GM10847 (cell line): ENCODE measurements around the gene LDAH.

Experiments
- POLR2A ChIP-seq: IDR thresholded peaks from 2 replicates; pipeline ENCODE4 v1.6.1; 2011; ENCODE audit not compliant: insufficient read length; ENCODE audit errors: extremely low read depth

LDAH gene

DNA sequence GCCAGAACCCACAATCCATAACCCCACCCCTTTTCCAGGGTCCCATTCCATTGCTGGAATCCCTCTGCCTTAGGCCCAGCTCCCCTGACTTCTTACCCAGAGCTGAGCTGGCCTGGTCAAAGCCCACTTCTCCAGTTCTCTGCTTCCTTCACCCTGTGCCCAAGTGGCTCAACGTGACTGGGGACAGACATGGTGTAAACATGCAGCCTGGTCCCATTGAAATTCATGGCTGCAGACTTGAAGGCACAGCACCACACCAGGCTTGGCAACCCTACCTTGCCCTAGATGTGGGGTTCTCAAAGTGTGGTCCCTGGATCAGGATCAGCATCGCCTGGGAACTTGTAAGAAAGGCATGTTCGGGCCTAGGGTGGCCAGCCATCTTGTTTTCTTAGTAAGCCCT, 175.7 kb downstream of the LDAH start:
- no peak for TF ChIP-seq POLR2A

DNA sequence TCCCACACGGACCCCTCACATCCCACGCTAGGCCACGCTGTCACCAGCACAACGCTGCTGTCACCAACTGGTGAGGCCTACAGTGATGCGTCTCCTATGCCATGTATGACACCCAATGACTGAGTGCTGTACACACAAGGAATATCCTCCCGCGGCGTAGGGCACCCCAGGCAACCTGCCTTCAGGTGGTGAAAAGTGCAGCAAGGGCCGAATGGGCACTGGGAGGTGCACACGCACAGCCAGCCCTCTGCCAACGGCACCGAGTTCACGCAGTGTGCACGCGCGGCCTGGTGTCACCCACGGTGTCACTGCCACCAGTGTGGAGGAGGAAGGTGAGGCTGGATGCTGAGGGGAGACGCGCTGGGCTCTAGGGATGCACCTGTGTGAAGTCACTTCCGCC, 176.5 kb downstream of the LDAH start:
- no peak for TF ChIP-seq POLR2A

DNA sequence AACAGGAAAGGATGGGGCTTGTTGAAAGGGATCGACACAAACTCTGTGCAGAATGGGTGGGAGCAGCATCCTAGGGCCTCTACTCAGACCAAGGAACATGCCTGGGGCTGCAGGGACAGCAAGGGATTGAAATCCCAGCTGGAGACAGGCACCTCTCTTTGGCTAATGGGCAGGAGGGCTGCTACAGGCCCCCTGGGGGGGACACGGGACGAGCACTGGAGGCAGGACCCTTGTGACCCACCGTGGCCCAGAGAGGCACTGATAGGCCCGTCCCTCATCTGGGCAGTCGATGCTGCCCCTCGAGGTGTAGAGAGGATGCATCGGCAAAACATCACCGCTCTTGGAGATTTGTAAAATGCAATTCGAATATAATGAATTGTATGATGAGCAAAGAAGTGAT, 177.1 kb downstream of the LDAH start:
- no peak for TF ChIP-seq POLR2A

DNA sequence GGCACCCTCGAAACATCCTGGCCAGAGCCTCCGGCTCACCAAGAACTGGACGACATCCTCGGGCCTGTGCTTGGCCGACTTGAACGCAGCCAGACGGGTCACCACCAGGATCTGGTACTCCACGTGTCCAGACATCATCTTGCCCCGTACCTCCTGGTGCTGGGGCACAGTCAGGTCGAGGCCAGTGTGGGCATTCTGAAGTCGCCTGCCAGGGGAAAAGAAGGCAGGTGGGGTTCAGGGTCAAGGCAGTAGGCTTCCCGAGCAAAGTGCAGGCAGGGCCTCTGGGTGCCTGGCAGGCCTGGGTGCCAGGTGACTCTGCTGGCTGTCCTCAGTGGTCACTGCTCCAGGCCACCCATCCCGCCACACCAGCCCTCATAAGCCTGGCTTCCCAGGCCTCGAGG, 177.6 kb downstream of the LDAH start:
- TF ChIP-seq POLR2A = no peak

DNA sequence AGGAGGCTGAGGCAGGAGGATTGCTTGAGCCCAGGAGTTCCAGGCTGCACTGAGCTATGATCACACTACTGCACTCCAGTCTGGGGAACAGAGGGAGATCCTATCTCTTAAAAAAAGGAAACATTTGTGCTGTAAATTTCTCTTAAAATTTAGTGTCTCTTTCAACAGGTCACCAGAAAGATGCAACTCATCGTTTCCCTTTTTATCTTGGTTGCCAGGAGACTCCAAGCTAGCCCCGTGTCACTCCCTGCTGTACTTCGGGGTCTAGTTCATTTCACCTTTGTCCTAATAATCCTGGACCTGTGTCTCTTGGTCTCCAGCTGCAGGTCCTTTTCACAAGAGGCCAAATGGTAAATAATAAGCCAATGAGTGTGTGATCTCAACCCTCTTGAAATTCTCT, 179.1 kb downstream of the LDAH start:
- TF ChIP-seq POLR2A = no peak

DNA sequence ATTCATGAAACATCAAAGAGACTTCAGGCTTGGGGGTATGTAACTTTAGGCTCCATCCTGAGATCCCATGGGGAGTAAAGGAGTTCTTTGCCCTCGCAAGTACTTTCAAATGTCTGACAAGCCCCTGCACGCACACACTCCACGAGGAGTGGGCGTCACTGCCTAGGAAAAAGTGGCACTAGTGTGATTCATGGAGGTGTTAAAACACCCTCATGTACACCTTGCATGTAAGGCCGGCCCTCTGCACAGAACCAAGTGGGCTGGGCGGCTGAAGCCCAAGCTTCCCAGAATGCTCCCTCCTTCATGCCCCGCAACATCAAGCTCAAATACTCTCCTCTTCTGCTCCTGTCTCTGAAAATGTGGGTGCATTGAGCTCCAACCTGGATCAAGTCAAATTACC, 179.8 kb downstream of the LDAH start:
- no peak for TF ChIP-seq POLR2A

DNA sequence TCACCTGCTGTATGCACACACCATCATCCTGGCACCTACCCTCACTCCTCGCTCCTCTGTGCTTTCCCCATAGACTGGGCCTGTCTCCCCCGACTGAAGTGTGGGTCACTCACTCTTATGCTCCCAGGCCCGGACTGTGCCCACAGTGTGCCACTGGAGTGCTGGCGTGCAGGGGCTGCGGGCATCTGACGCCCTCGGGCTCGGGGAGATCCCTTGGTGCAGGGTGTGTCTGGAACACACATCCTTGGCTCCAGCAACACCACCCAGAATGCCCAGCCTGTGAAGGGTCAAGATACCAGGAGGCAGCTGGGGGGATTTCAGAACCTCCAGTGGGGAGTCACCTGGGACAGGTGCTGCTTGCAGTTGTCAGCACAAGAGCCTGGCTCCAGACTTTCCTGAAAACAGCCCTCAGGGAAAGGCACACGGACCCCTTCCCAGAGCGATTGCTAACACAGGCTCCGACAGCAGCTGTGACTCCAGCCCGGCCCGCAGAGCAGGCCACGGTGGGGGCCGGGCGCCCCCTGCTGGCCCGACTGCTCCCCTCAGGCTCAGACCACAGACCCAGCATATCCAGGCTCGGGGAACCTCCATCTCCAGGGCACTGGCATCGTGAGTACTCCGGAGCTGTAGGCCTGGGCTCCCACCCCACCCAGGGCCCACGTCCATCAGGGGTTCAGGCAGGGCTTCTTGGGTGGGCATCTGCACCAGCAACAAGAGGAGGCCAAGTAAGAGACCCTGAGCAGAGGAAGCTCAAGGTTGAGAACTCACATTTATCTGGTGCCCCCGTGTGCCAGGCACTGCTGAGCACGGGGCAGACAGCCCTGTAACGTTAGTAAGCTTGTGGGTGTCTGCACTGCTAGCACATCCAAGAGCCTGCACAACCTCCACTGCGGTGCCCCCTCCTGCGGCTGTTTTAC, 180.6 kb downstream of the LDAH start:
- no peak for TF ChIP-seq POLR2A

DNA sequence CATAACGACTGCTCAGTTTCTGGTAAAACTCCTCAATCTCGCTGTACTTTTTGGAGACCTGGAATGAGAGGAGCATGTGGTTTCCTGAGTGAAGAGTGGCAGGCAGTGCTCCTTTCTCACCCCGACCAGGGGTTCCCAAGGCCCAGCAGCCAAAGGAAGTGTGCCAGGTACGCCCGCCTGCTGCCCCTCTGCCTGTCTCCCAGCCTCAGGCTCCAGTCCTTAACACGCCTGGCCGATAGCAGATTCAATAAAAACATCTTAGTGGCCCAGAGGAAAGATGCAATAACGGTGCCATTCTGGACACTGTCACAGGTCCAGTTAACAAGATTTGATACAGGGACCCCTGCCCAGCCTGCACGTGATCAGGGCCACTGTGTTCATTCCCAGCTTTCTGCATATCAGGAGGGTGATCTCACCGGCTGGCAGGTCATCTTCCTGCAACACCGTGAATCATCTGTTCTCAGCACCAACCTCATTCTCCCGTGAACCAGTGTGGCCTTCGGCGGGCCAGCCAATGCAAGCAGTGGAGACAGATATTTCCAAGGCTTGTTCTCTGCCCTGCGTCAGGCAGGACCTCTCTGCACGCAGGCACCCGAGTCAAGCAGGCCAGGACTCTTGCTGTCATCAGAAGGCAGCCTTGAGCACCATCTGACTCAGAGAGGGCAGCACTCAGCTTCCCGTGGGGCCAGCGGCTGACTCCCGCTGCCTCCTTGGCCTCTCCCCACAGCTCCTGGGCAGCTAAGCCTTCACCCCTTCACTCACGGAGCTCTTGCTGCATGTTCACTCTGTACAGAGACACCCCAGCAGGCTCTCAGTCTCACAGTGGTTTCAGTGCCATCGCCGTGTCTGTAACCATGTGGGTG, 181.5 kb downstream of the LDAH start:
- TF ChIP-seq POLR2A = no peak

DNA sequence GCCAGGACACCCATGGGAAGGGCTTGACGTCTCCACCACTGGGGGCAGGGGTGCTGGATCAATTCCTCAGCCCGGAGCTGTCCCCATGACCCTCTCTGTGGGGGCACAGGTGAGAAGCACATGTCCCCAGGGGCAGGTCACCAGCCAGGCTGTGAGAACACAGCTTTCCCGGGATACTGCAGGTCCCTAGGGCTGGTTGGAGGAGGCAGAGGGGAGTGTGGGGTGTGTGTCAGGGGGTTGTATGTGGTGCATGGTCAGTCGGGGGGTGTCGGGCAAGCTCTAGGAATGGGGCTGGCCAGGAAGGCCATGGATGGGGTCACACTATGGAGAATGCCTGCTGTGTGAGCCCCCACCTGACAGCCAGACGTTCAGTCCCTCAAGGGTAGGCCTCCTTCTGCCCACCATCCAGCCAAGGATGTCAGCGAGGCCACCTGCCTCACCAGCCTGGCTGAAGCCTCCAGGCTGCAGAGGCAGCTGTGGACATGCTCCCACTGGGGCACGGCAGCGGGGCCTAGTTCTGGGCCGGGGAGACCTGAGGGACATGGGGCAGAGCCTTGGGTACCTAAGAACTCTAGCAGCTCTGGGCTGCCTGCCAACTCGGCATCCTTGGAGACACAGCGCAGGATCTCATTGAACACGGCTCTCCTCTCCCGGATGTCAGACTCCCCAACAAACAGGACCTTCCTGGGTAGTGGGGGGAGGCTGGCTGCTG, 182.3 kb downstream of the LDAH start:
- TF ChIP-seq POLR2A = no peak

DNA sequence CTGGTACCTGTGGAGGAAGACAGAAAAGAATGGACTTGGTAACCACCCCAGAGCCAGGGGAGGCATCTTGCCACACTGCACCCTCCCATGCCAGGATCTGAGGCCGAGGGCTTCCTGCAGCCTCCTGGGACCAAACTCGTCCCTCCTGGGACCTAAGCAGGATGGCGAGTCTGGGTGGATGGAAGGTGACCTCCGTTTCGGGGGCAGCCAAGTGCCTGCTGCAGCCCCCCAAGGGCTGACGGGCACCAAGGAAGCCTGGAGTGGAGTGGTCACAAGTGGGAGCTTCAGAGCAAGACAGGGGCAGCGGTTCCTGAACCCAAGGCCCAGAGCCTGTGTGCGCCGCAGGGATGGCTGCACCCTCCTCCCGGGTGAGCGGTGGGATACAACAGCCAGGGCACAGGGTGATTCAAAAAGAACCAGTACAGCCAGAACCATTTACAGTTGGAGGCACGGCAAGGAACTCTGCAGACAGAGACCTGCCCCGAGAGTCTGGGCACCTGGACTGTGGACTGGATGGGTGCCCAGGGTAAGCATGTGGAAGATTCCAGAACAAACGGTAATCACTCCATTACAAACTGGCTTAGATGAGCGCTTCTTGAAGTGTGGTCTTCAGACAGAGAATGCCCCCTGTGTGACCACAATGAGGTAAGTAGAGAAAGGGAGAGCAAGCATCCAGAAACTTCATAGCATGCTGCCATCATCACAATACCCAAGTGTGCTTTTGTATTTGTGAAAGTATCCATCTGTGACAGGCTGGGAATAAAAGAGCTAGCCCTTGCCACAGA, 184.1 kb downstream of the LDAH start:
- TF ChIP-seq POLR2A = no peak

DNA sequence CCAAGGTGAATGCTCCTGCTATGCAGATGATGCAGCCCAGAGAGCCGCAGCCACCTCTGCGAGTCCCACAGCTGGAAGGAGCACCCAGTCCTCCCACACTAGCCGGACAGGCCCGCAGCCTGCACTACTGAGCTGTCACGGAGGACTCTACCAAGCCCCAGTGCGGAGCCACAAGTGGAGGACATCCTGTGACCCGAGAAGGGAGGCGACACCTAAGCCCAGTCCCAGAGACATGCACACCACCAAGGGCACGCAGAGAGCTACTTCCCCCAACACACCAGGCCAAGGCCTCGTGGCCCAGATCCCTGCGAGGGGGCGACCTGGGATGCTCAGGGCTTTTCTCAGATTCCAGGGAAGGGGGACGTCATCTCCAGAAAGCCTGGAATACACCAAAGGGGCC, 184.9 kb downstream of the LDAH start:
- TF ChIP-seq POLR2A = no peak

DNA sequence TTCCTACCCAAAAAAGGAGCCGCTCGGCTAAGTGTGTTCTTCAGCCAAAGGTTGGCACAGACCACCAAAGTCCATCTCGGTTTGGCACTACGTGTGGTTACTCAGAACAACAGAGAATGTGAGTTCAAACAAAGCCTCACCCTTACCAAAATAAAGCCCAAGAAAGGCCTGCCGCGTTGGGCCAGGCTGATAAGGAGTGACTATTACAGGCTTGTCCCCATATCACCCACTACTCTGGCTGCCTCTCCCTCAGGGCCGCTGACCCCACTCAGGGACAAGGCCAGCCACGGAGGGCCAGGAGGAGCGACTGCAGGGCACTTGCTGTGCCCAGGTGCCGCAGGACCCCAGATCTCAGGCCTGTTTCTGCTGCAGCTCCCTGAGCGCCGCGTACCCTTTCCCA, 185.8 kb downstream of the LDAH start:
- TF ChIP-seq POLR2A = no peak

DNA sequence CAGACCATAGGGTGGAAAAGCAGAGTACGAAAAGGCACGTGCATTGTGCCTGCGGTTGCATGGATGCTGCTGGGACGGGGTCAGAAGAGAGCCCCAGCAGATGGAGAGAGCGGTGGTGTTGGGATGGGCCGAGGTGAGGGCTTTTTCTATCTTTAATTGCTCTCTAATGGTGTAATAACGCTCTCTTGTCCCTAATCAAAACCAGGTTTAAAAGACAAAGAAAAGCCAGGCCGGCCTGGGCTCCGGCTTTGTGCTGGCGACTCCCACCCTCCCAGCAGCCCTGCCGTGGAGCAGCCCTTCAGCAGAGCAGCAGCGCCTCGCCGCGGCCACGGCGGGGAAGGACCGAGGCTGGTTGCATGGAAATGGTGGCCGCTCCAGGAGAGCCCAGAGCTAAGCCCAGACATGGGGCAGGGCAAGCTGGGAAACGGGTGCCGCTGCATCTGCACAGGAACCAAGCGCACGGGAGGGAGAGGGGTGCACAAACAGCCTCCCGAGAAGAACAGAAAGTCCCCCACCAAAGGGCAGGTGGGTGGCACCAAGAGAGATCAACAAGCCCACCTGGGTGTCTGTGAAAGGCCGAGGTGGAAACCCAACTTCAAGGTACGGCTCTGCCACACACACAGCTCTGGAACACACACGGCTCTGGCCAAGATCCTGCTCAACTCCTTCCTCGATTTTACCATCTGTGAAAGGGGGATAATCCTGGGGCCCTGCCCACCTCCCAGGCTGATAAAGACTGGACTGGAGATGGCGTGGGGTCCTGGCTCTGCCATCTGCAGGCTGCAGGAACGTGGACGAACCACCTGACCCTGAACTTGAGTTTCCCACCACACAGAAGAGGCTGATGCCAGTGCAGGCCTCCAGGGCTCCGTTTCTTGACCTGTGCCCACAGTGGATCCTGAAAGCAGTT, 187.0 kb downstream of the LDAH start:
- TF ChIP-seq POLR2A = no peak

DNA sequence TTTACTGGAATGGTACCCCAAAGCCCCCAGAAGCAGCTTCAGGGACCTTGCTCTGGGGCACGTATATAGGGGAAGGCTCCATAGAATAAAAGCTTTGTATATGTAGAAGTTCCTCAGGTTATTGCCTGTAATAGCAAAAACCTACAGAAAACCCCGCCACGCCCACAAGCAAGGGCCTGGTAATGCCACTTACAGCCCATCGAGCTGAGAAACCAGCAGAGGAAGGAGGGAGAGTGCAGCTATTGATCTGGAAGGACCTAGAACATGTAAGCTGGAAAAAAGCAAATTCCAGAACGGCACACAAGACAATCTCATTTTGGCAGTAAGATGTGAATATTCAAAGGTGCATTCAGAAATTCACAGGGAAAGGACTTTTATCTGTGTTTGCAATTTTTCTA, 187.8 kb downstream of the LDAH start:
- TF ChIP-seq POLR2A = no peak

DNA sequence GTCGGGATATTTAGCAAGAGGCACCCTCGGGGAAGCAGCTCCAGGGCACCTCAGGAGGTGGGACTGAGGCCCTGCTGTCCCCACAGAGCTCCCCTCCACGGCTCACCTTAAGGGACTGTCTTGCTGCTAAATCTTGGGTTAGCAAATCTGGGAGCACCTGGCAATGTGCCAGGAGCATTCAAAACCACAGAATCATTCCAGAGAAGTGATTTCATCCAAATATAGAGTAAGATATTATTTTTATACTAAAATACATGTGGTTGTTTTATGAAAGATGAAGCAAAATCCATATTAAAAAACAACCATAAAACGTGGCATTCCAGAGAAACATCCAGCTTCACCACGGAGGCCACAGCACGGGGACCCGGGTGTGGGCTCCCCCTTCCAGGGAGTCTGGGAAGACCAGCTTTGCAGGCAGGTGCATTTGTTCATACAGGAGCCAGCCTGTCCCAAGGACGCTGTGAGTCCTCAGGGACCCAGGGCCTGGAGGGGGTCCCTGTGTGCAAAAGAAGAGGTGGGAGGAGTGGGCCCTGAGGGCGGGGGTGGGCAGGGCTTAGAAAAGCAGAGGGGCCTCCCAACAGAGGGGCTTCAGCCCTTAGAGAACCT, 188.3 kb downstream of the LDAH start:
- TF ChIP-seq POLR2A = no peak
